ENCODE measurements around the gene TMEM218. TPM values are rescaled to one million over a fixed set of nuclear protein-coding genes. Genes with fewer than 3 reads are reported as not detected.
A peak's percentile ranks its signal among the peaks of the same experiment; 100 is the strongest.

Gene TMEM218
- total RNA-seq, 1 donor from 2014 or later = 11.9 TPM

GRCh38 chr11:125129316-125129993 lies 18.0 kb upstream of the TMEM218 start:
- no peaks in the 10 kb centered on the region for H3K79me2 ChIP-seq (ENCODE audit: insufficient read depth, low read length)
- H3K27ac Mint-ChIP-seq (ENCODE audit: unreplicated experiment) = peak overlapping the region; percentile 85
- FAIRE-seq = no peak
- H3K27me3 ChIP-seq (ENCODE audit: insufficient read depth, low read length) = no peaks in the 10 kb centered on the region
- H2AFZ ChIP-seq (ENCODE audit: low read depth, low read length) = peak overlapping the region; percentile 31
- TF ChIP-seq CTCF (IDR thresholded peaks at IDR 0.05; ENCODE audit: insufficient read depth, low read depth, low read length) = no peak
- no peak for TF ChIP-seq EZH2 (IDR thresholded peaks at IDR 0.05; ENCODE audit: insufficient read depth, low read length)
- H4K20me1 ChIP-seq (ENCODE audit: insufficient read depth, low read length) = no peaks in the 10 kb centered on the region
- no peaks in the 10 kb centered on the region for H3K9me3 ChIP-seq (ENCODE audit: insufficient read depth, low read depth, low read length)
- peaks cover 18% of the 10 kb centered on the region for H3K4me1 Mint-ChIP-seq (ENCODE audit: low read depth, unreplicated experiment)
- no peak for DNase-seq (ENCODE audit: low read depth)
- H3K4me3 Mint-ChIP-seq (ENCODE audit: unreplicated experiment) = no peak overlapping the region
- H3K9ac ChIP-seq (ENCODE audit: low read length) = no peak overlapping the region
- no peaks in the 10 kb centered on the region for H3K36me3 Mint-ChIP-seq (ENCODE audit: low read depth, unreplicated experiment)
- no peaks in the 10 kb centered on the region for H3K4me1 ChIP-seq (ENCODE audit: insufficient read depth, low read length)
- H3K9me3 Mint-ChIP-seq (ENCODE audit: unreplicated experiment) = peaks cover 1% of the 10 kb centered on the region
- H3K4me3 ChIP-seq (ENCODE audit: insufficient read depth, low read depth, low read length) = no peak overlapping the region
- H3K36me3 ChIP-seq (ENCODE audit: insufficient read depth, low read length) = no peaks in the 10 kb centered on the region
- peaks cover 11% of the 10 kb centered on the region for H3K27me3 Mint-ChIP-seq (ENCODE audit: low read depth, unreplicated experiment)
- no peak overlapping the region for H3K27ac ChIP-seq (ENCODE audit: low read depth, low read length)
- peak overlapping the region; percentile 32 for H3K4me2 ChIP-seq (ENCODE audit: low read length)

DNA sequence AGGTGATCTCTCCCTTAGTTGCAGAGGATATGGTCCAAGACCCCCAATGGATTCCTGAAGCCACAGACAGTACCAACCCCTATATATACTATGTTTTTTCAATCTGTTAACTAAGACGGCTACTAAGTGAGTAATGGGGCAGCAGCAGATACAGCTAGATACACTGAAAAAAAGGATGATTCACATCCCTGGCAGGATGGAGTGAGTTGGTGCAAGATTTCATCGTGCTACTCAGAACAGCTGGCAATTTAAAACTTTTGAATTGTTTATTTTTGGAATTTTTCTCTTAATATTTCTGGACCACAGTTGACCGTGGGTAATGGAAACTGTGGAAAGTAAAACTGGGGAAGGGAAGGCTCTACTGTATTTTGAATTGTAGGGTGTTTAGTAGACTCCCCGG lies 17.0 kb upstream of the TMEM218 start:
- no peaks in the 10 kb centered on the region for H3K27me3 ChIP-seq (ENCODE audit: insufficient read depth, low read length)
- H3K9me3 ChIP-seq (ENCODE audit: insufficient read depth, low read depth, low read length) = no peaks in the 10 kb centered on the region
- Mint-ChIP-seq H3K4me3 (ENCODE audit: unreplicated experiment) (no peak overlapping the region), H3K36me3 (ENCODE audit: low read depth, unreplicated experiment) (no peaks in the 10 kb centered on the region), H3K27me3 (ENCODE audit: low read depth, unreplicated experiment) (peaks cover 11% of the 10 kb centered on the region), H3K27ac (ENCODE audit: unreplicated experiment) (peak overlapping the region; percentile 85), H3K9me3 (ENCODE audit: unreplicated experiment) (peaks cover 1% of the 10 kb centered on the region), H3K4me1 (ENCODE audit: low read depth, unreplicated experiment) (peaks cover 21% of the 10 kb centered on the region)
- no peak overlapping the region for H3K27ac ChIP-seq (ENCODE audit: low read depth, low read length)
- H3K36me3 ChIP-seq (ENCODE audit: insufficient read depth, low read length) = no peaks in the 10 kb centered on the region
- no peak overlapping the region for H3K9ac ChIP-seq (ENCODE audit: low read length)
- peak overlapping the region; percentile 32 for H3K4me2 ChIP-seq (ENCODE audit: low read length)
- H2AFZ ChIP-seq (ENCODE audit: low read depth, low read length) = no peak overlapping the region
- FAIRE-seq (no peak), DNase-seq (ENCODE audit: low read depth) (peak; percentile 66)
- H3K4me1 ChIP-seq (ENCODE audit: insufficient read depth, low read length) = no peaks in the 10 kb centered on the region
- H3K79me2 ChIP-seq (ENCODE audit: insufficient read depth, low read length) = no peaks in the 10 kb centered on the region
- no peak overlapping the region for H3K4me3 ChIP-seq (ENCODE audit: insufficient read depth, low read depth, low read length)
- no peaks in the 10 kb centered on the region for H4K20me1 ChIP-seq (ENCODE audit: insufficient read depth, low read length)
- TF ChIP-seq CTCF (IDR thresholded peaks at IDR 0.05; ENCODE audit: insufficient read depth, low read depth, low read length) (no peak), EZH2 (IDR thresholded peaks at IDR 0.05; ENCODE audit: insufficient read depth, low read length) (no peak)

- H3K4me2 ChIP-seq (ENCODE audit: low read length) = no peak overlapping the region
- no peak overlapping the region for H3K4me3 Mint-ChIP-seq (ENCODE audit: unreplicated experiment)
- FAIRE-seq (no peak), DNase-seq (ENCODE audit: low read depth) (no peak)
- no peak overlapping the region for H3K27ac ChIP-seq (ENCODE audit: low read depth, low read length)
- H3K9me3 Mint-ChIP-seq (ENCODE audit: unreplicated experiment) = peaks cover 1% of the 10 kb centered on the region
- H3K27me3 Mint-ChIP-seq (ENCODE audit: low read depth, unreplicated experiment) = peaks cover 11% of the 10 kb centered on the region
- H3K4me1 Mint-ChIP-seq (ENCODE audit: low read depth, unreplicated experiment) = peaks cover 21% of the 10 kb centered on the region
- H3K36me3 Mint-ChIP-seq (ENCODE audit: low read depth, unreplicated experiment) = no peaks in the 10 kb centered on the region
- H3K36me3 ChIP-seq (ENCODE audit: insufficient read depth, low read length) = no peaks in the 10 kb centered on the region
- H3K27ac Mint-ChIP-seq (ENCODE audit: unreplicated experiment) = no peak overlapping the region
- H2AFZ ChIP-seq (ENCODE audit: low read depth, low read length) = no peak overlapping the region
- H3K9ac ChIP-seq (ENCODE audit: low read length) = no peak overlapping the region
- no peak overlapping the region for H3K4me3 ChIP-seq (ENCODE audit: insufficient read depth, low read depth, low read length)
- H3K27me3 ChIP-seq (ENCODE audit: insufficient read depth, low read length) = no peaks in the 10 kb centered on the region
- H4K20me1 ChIP-seq (ENCODE audit: insufficient read depth, low read length) = no peaks in the 10 kb centered on the region
- H3K9me3 ChIP-seq (ENCODE audit: insufficient read depth, low read depth, low read length) = no peaks in the 10 kb centered on the region
- TF ChIP-seq CTCF (IDR thresholded peaks at IDR 0.05; ENCODE audit: insufficient read depth, low read depth, low read length) (no peak), EZH2 (IDR thresholded peaks at IDR 0.05; ENCODE audit: insufficient read depth, low read length) (no peak)
- H3K79me2 ChIP-seq (ENCODE audit: insufficient read depth, low read length) = no peaks in the 10 kb centered on the region
- no peaks in the 10 kb centered on the region for H3K4me1 ChIP-seq (ENCODE audit: insufficient read depth, low read length)
These were observed 13.2 kb upstream of the TMEM218 start for GRCh38 chr11:125124618-125124992.
